Measurements from ENCODE around the gene SDK2. TPM values are rescaled to one million over a fixed set of nuclear protein-coding genes. Genes with fewer than 3 reads are reported as not detected.

The SDK2 gene
- total and polyA plus RNA-seq, 2 of the 4 experiments (the other 2 are of a cell fraction) = under 0.01 to 0.03 TPM

- Histone ChIP-seq H2BK15ac (ENCODE audit: low read depth, low read length) (no peak overlapping the region), H4K91ac (ENCODE audit: insufficient read depth, low read depth, low read length) (no peak overlapping the region), H3K36me3 (ENCODE audit: control insufficient read depth, insufficient read depth, low read length) (no peaks in the 10 kb centered on the region), H3K18ac (ENCODE audit: low read depth, low read length) (no peak overlapping the region), H3K79me1 (ENCODE audit: low read depth in 1 of 2, low read length in 2 of 2) (no peaks in the 10 kb centered on the region), H3K23ac (ENCODE audit: low read depth, low read length) (no peak overlapping the region), H3K27ac (ENCODE audit: insufficient read depth, low read length) (no peak overlapping the region), H2AFZ (replicated peaks; ENCODE audit: low read length, poor library complexity) (no peak overlapping the region), H3K14ac (replicated peaks; ENCODE audit: low read depth, low read length) (no peak overlapping the region), H3K56ac (ENCODE audit: extremely low read depth, insufficient read depth, low read length) (no peak overlapping the region), H3K9me3 (ENCODE audit: control insufficient read depth, insufficient read depth, low read length) (no peaks in the 10 kb centered on the region), H3K4me2 (ENCODE audit: low read depth, low read length) (no peak overlapping the region), H3K9me1 (ENCODE audit: insufficient read depth, low read length) (no peaks in the 10 kb centered on the region), H4K5ac (ENCODE audit: low read depth, low read length) (no peak overlapping the region), H4K8ac (ENCODE audit: low read depth in 2 of 2, low read length in 2 of 2) (no peak overlapping the region), H3K4me3 (ENCODE audit: insufficient read depth, low read depth, low read length) (no peak overlapping the region), H3K9ac (ENCODE audit: low read depth, low read length) (no peak overlapping the region), H3K4ac (ENCODE audit: low read depth, low read length) (no peak overlapping the region), H2AK5ac (ENCODE audit: low read depth, low read length) (no peak overlapping the region), H3K4me1 (ENCODE audit: control insufficient read depth, insufficient read depth, low read length) (no peaks in the 10 kb centered on the region), H2BK5ac (ENCODE audit: low read depth, low read length, poor library complexity, severe bottlenecking) (no peak overlapping the region), H2BK120ac (ENCODE audit: low read depth, low read length) (no peak overlapping the region), H3K27me3 (ENCODE audit: control insufficient read depth, insufficient read depth, low read length) (no peaks in the 10 kb centered on the region), H2BK20ac (ENCODE audit: low read depth, low read length) (no peak overlapping the region), H4K20me1 (ENCODE audit: insufficient read depth, low read length) (no peaks in the 10 kb centered on the region), H2AK9ac (replicated peaks; ENCODE audit: low read depth, low read length, poor library complexity) (no peak overlapping the region)
- ChIA-PET POLR2A (ENCODE audit: unreplicated experiment) (no interaction called here), CTCF (interaction anchor here (0.5 kb wide), 1 partner anchor 837 kb away, joined by 7 read pairs; no protein-coding TSS in a partner anchor)
- DNase-seq = no peak
- WGBS, 2 experiments (ENCODE audit: extremely low coverage in 2 of 2, insufficient read length in 1 of 2) = 60% methylated on average over 2 of the region's 15 CpGs; no CpG with 5 or more reads in 1 of the 2 experiments
- dilution Hi-C loops (cut with HindIII; ENCODE audit: low sequenced_read_pairs, unreplicated experiment) = no loop called here
- no peak for TF ChIP-seq MAFK (IDR thresholded peaks at IDR 0.05; ENCODE audit: low read depth, low read length)
- no peak for TF ChIP-seq SMC3 (IDR thresholded peaks at IDR 0.05; ENCODE audit: low read depth, low read length)
- no peak for TF ChIP-seq USF2 (IDR thresholded peaks at IDR 0.05; ENCODE audit: low read depth, low read length)
- no peak for TF ChIP-seq POLR2A (IDR thresholded peaks at IDR 0.05; ENCODE audit: low read depth, low read length)
- TF ChIP-seq BHLHE40 (IDR thresholded peaks at IDR 0.05; ENCODE audit: low read depth, low read length) = no peak
- no peak for TF ChIP-seq RCOR1 (IDR thresholded peaks at IDR 0.05; ENCODE audit: insufficient replicate concordance, low read length)
- no peak for TF ChIP-seq ELK1 (IDR thresholded peaks at IDR 0.05; ENCODE audit: borderline replicate concordance, low read depth, low read length)
- no peak for TF ChIP-seq NFE2L2 (IDR thresholded peaks at IDR 0.05; ENCODE audit: low read depth, low read length)
- TF ChIP-seq CHD1 (IDR thresholded peaks at IDR 0.05; ENCODE audit: low read depth, low read length) = no peak
- TF ChIP-seq FOS (IDR thresholded peaks at IDR 0.05; ENCODE audit: low read depth, low read length) = no peak
- no peak for TF ChIP-seq MAZ (IDR thresholded peaks at IDR 0.05; ENCODE audit: borderline replicate concordance, low read depth, low read length)
- TF ChIP-seq RAD21 (IDR thresholded peaks at IDR 0.05; ENCODE audit: low read length) = no peak
- TF ChIP-seq, protein P1, sequence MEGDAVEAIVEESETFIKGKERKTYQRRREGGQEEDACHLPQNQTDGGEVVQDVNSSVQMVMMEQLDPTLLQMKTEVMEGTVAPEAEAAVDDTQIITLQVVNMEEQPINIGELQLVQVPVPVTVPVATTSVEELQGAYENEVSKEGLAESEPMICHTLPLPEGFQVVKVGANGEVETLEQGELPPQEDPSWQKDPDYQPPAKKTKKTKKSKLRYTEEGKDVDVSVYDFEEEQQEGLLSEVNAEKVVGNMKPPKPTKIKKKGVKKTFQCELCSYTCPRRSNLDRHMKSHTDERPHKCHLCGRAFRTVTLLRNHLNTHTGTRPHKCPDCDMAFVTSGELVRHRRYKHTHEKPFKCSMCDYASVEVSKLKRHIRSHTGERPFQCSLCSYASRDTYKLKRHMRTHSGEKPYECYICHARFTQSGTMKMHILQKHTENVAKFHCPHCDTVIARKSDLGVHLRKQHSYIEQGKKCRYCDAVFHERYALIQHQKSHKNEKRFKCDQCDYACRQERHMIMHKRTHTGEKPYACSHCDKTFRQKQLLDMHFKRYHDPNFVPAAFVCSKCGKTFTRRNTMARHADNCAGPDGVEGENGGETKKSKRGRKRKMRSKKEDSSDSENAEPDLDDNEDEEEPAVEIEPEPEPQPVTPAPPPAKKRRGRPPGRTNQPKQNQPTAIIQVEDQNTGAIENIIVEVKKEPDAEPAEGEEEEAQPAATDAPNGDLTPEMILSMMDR (conservative IDR thresholded peaks at IDR 0.05; ENCODE audit: low read depth, low read length) = no peak
- no peak for TF ChIP-seq CEBPB (IDR thresholded peaks at IDR 0.05; ENCODE audit: low read depth, low read length)
- TF ChIP-seq RFX5 (IDR thresholded peaks at IDR 0.05; ENCODE audit: low read depth, low read length) = no peak
- no peak for TF ChIP-seq MXI1 (IDR thresholded peaks at IDR 0.05; ENCODE audit: borderline replicate concordance, low read depth, low read length)
- no peak for ATAC-seq (ENCODE audit: low read depth)
- in situ Hi-C loops (cut with MboI; ENCODE audit: low sequenced_read_pairs) = no loop called here
- intact Hi-C loops (cut with micrococcal nuclease) = no loop called here
- BruUV-seq (replicated peaks) = no TSS peak
Measured at GRCh38 chr17:73466704-73467433, 177.4 kb downstream of the SDK2 start.
